Endothelial cell of umbilical vein (primary cell): ENCODE measurements around the gene COL21A1. TPM values are rescaled to one million over a fixed set of nuclear protein-coding genes. Genes with fewer than 3 reads are reported as not detected.

Experiments used
- BruUV-seq: library from RNA; stranded (reverse); fragments of 400-500 nt; replicated peaks from 2 replicates; lab custom pipeline; 2021; lab: Mats Ljungman, UMichigan
- CTCF ChIA-PET: fragments of 300-600, 350-600 bp; sonication (Branson Sonifier 250); formaldehyde crosslinking; loops from one replicate; lab custom pipeline; 2021; ENCODE audit warnings: antibody characterized with exemption, inconsistent platforms; lab: Charles Lee
- POLR2A ChIA-PET: fragments of 300-600, 350-600 bp; sonication (Branson Sonifier 250); formaldehyde crosslinking; loops from one replicate; lab custom pipeline; 2021; ENCODE audit warnings: antibody characterized with exemption, inconsistent platforms; lab: Charles Lee
- DNase-seq: peaks from one replicate; pipeline ENCODE4 v3.0.0-alpha.2; 2011; ENCODE audit warnings: low read depth, low spot score
- FAIRE-seq: peaks from 2 replicates; lab custom pipeline; 2011; peaks lifted over from hg19 to GRCh38; lab: Jason Lieb, UNC
- H2AFZ ChIP-seq: 2 replicates; pipeline ENCODE4 v1.6.0; 2012; ENCODE audit warnings: low read depth, low read length, control low read depth, inconsistent platforms
- H3K27ac ChIP-seq: 2 replicates; pipeline ENCODE4 v1.5.1; 2011; ENCODE audit warnings: low read depth, mild to moderate bottlenecking, control low read depth, low read length, moderate library complexity; ENCODE audit not compliant: insufficient read depth
- H3K27me3 ChIP-seq, 2 experiments: 2 replicates each; pipeline versions ENCODE4 v1.6.0 to v1.6.1; 2011; ENCODE audit warnings: low read length in 2 of 2, mixed read lengths in 1 of 2; ENCODE audit not compliant: control insufficient read depth in 2 of 2, insufficient read depth in 2 of 2
- H3K36me3 ChIP-seq, 2 experiments: 2 replicates in 1 of 2; 3 replicates in 1 of 2; pipeline ENCODE4 v1.5.1; 2011; ENCODE audit warnings: low read length in 2 of 2, mild to moderate bottlenecking in 1 of 2, moderate library complexity in 1 of 2; ENCODE audit not compliant: control insufficient read depth in 2 of 2, insufficient read depth in 2 of 2; ENCODE audit errors: extremely low read depth in 1 of 2
- H3K4me1 ChIP-seq: 3 replicates; pipeline ENCODE4 v1.5.1; 2011; ENCODE audit warnings: mild to moderate bottlenecking, low read length; ENCODE audit not compliant: control insufficient read depth, insufficient read depth; ENCODE audit errors: extremely low read depth
- H3K4me2 ChIP-seq: 2 replicates; pipeline ENCODE4 v1.6.1; 2011; ENCODE audit warnings: low read length, control low read depth, mixed read lengths; ENCODE audit not compliant: insufficient read depth
- H3K4me3 ChIP-seq, 3 experiments: fragments of 200-600 bp in 1 of 3; sonication (generic), shearing (Covaris generic) in 1 of 3; replicated peaks in 1 of 3; 2 replicates each; pipeline ENCODE4 v1.5.1; 2011 to 2016; ENCODE audit warnings: control low read depth in 3 of 3, low read length in 3 of 3, mild to moderate bottlenecking in 2 of 3, inconsistent platforms in 1 of 3, low read depth in 1 of 3, moderate library complexity in 1 of 3; ENCODE audit not compliant: insufficient read depth in 1 of 3
- H3K79me2 ChIP-seq: 2 replicates; pipeline ENCODE4 v1.6.0; 2012; ENCODE audit warnings: low read length, inconsistent platforms; ENCODE audit not compliant: control insufficient read depth, insufficient read depth
- H3K9ac ChIP-seq: replicated peaks from 2 replicates; pipeline ENCODE3; 2011; ENCODE audit warnings: low read length, control low read depth; ENCODE audit not compliant: insufficient read depth; ENCODE audit errors: extremely low read depth
- H3K9me1 ChIP-seq: replicated peaks from 3 replicates; pipeline ENCODE4 v1.6.0; 2011; ENCODE audit warnings: mild to moderate bottlenecking, low read length; ENCODE audit not compliant: control insufficient read depth, insufficient read depth; ENCODE audit errors: extremely low read depth
- H3K9me3 ChIP-seq: replicated peaks from 2 replicates; pipeline ENCODE4 v1.5.1; 2012; ENCODE audit warnings: low read length, inconsistent platforms; ENCODE audit not compliant: control insufficient read depth, insufficient read depth
- H4K20me1 ChIP-seq: replicated peaks from 2 replicates; pipeline ENCODE3; 2011; ENCODE audit warnings: mild to moderate bottlenecking, low read length; ENCODE audit not compliant: control insufficient read depth, insufficient read depth; ENCODE audit errors: extremely low read depth
- EZH2 ChIP-seq: IDR thresholded peaks from 2 replicates; pipeline ENCODE4 v1.6.1; 2012; ENCODE audit warnings: borderline replicate concordance, low read depth, mild to moderate bottlenecking, moderate library complexity, low read length, inconsistent platforms; ENCODE audit not compliant: severe bottlenecking
- FOS ChIP-seq: IDR thresholded peaks from 2 replicates; pipeline ENCODE4 v1.6.1; 2011; ENCODE audit warnings: mild to moderate bottlenecking, low read length, moderate library complexity, borderline replicate concordance; ENCODE audit not compliant: insufficient read depth
- GATA2 ChIP-seq: IDR thresholded peaks from 2 replicates; pipeline ENCODE4 v1.7.0; 2011; ENCODE audit warnings: low read depth, mild to moderate bottlenecking, moderate library complexity, mixed read lengths, low read length; ENCODE audit not compliant: insufficient read length, insufficient read depth
- JUN ChIP-seq: IDR thresholded peaks from 2 replicates; pipeline ENCODE4 v1.6.1; 2011; ENCODE audit warnings: borderline replicate concordance, low read depth; ENCODE audit not compliant: insufficient read length, insufficient read depth
- MYC ChIP-seq: IDR thresholded peaks from one replicate; pipeline ENCODE4 v1.6.1; 2011; ENCODE audit warnings: mild to moderate bottlenecking, low read depth, low read length
- POLR2A ChIP-seq: IDR thresholded peaks from 2 replicates; pipeline ENCODE4 v1.6.1; 2012; ENCODE audit warnings: low read depth, mild to moderate bottlenecking, control low read depth, low read length
- POLR2AphosphoS5 ChIP-seq: IDR thresholded peaks from 2 replicates; pipeline ENCODE4 v1.6.1; 2012; ENCODE audit warnings: low read depth, mild to moderate bottlenecking, control low read depth, low read length, moderate library complexity; ENCODE audit not compliant: insufficient read depth
- dilution Hi-C: fragments of 300-500 bp; cut with MboI; formaldehyde crosslinking; loops from one replicate; pipeline ENCODE4 v1.15.0; 2019; ENCODE audit warnings: low sequenced_read_pairs; ENCODE audit not compliant: extremely low pct_ligation_motif_present
- intact Hi-C: fragments of 100-400 bp; cut with micrococcal nuclease; formaldehyde crosslinking; loops from one replicate; pipeline ENCODE4 v1.10.0; 2022
- polyA plus RNA-seq, 4 experiments: library from polyadenylated mRNA; depleted of rRNA in 3 of 4; stranded (reverse) in 3 of 4; unstranded in 1 of 4; fragments of >200 nt; gene quantifications; 2 replicates each; pipeline versions ENCODE4 v1.2.1 to v1.2.3, GENCODE V29; 2011 to 2012; ENCODE audit warnings: missing spikeins in 1 of 4
- total RNA-seq: library from RNA; stranded (reverse); gene quantifications from 2 replicates; pipeline ENCODE4 v1.2.3, GENCODE V29; 2021
- TF ChIP-seq, protein P1 (sequence below), 2 donors: IDR thresholded peaks; 1 replicate in 1 of 2; 2 replicates in 1 of 2; pipeline ENCODE4 v1.5.1; 2011; ENCODE audit warnings: low read length in 2 of 2, mild to moderate bottlenecking in 2 of 2, moderate library complexity in 2 of 2, control low read depth in 1 of 2, inconsistent platforms in 1 of 2, low read depth in 1 of 2; ENCODE audit not compliant: insufficient read depth in 1 of 2; ENCODE audit errors: extremely low read depth in 1 of 2
- TF ChIP-seq, protein P2 (sequence below): IDR thresholded peaks from 2 replicates; pipeline ENCODE4 v1.6.1; 2011; ENCODE audit not compliant: insufficient read depth, insufficient read length

The COL21A1 gene
- total and polyA plus RNA-seq, 2 donors (not counting 3 experiments of a cell fraction or from before 2014, with no cell fraction given): 0.22 to 1.4 TPM

DNA sequence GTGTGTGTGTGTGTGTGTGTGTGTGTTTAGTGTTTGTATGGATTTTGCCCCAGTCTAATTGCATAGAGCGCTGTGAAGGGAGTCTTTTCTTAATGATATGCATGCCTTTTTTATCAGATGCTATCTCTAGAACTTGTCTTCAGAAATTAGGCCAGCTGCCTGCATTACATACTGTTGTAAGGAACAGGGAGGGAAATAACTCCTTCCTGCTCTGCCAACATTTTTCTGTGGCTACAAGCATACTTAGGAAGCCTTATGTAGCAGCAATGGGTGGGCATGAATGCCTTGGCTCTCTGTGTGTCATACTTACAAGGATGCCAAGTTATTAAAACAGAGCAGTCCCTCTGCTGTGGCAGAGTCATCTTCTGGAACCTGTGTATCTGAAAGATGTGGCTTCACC lies 8.0 kb upstream of the COL21A1 start:
- Histone ChIP-seq H2AFZ (no peak overlapping the region), H3K9ac (no peak overlapping the region), H3K36me3 (no peaks in the 10 kb centered on the region), H3K9me3 (no peaks in the 10 kb centered on the region), H3K9me1 (no peaks in the 10 kb centered on the region), H3K79me2 (no peaks in the 10 kb centered on the region), H3K4me3 (no peak overlapping the region), H3K4me2 (no peak overlapping the region), H3K27me3 (no peaks in the 10 kb centered on the region), H3K27ac (no peak overlapping the region), H4K20me1 (no peaks in the 10 kb centered on the region), H3K4me1 (no peaks in the 10 kb centered on the region)
- dilution Hi-C loops: no loop called here
- BruUV-seq: no TSS peak
- FAIRE-seq (no peak), DNase-seq (no peak)
- intact Hi-C loops: no loop called here
- CTCF ChIA-PET: no interaction called here
- TF ChIP-seq, protein P1, sequence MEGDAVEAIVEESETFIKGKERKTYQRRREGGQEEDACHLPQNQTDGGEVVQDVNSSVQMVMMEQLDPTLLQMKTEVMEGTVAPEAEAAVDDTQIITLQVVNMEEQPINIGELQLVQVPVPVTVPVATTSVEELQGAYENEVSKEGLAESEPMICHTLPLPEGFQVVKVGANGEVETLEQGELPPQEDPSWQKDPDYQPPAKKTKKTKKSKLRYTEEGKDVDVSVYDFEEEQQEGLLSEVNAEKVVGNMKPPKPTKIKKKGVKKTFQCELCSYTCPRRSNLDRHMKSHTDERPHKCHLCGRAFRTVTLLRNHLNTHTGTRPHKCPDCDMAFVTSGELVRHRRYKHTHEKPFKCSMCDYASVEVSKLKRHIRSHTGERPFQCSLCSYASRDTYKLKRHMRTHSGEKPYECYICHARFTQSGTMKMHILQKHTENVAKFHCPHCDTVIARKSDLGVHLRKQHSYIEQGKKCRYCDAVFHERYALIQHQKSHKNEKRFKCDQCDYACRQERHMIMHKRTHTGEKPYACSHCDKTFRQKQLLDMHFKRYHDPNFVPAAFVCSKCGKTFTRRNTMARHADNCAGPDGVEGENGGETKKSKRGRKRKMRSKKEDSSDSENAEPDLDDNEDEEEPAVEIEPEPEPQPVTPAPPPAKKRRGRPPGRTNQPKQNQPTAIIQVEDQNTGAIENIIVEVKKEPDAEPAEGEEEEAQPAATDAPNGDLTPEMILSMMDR (IDR thresholded peaks at IDR 0.05; ENCODE audit: extremely low read depth in 1 of 2, insufficient read depth in 1 of 2, low read depth in 1 of 2, low read length in 2 of 2): no peak
- TF ChIP-seq POLR2A (no peak), GATA2 (no peak), JUN (no peak), MYC (no peak), FOS (no peak), EZH2 (no peak), POLR2AphosphoS5 (no peak)
- TF ChIP-seq, protein P2, sequence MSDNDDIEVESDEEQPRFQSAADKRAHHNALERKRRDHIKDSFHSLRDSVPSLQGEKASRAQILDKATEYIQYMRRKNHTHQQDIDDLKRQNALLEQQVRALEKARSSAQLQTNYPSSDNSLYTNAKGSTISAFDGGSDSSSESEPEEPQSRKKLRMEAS: no peak
- POLR2A ChIA-PET: no interaction called here
